HepG2 (cell line): Measurements from ENCODE around the gene NANOG. TPM values are rescaled to one million over a fixed set of nuclear protein-coding genes. Genes with fewer than 3 reads are reported as not detected.
"Not testable (repeated sequence)": the region's sequence is repeated elsewhere in the genome, so short reads cannot be mapped to it uniquely, and the experiment has no call there.

Experiments
- ATAC-seq: fragments of 200-7000 bp; cut with Tn5 transposase; 3 replicates; pipeline ENCODE4 v1.9.1; 2020; ENCODE audit warnings: mild to moderate bottlenecking, moderate library complexity
- BruUV-seq: library from RNA; stranded (reverse); fragments of 400-500 nt; replicated peaks from 2 replicates; lab custom pipeline; 2021; lab: Mats Ljungman, UMichigan
- CTCF ChIA-PET: fragments of 300-600 bp; formaldehyde crosslinking; extraction: SDS; loops from one replicate; lab custom pipeline; 2021; ENCODE audit warnings: low total read pairs, inconsistent platforms, low intra/inter-chr PET ratio; lab: Yijun Ruan, JAX
- POLR2A ChIA-PET: fragments of 350-600 bp; sonication (Branson Sonifier 250); formaldehyde crosslinking; loops from one replicate; lab custom pipeline; 2020; ENCODE audit warnings: antibody characterized with exemption, inconsistent platforms; lab: Yijun Ruan, JAX
- DNase-seq: peaks from one replicate; pipeline ENCODE4 v3.0.0-alpha.2; 2015; ENCODE audit warnings: low spot score
- FAIRE-seq: peaks from 3 replicates; lab custom pipeline; 2011; peaks lifted over from hg19 to GRCh38; lab: Jason Lieb, UNC
- H2AFZ ChIP-seq: one replicate; pipeline ENCODE4 v1.6.1; 2011; ENCODE audit warnings: low read length, inconsistent platforms
- H3K27ac ChIP-seq: fragments of 300-600 bp; 3 replicates; pipeline ENCODE4 v1.8.0; 2011; ENCODE audit warnings: mixed run types, mild to moderate bottlenecking, mixed read lengths, low read length, inconsistent platforms; ENCODE audit not compliant: insufficient read depth; ENCODE audit errors: extremely low read length
- H3K27me3 ChIP-seq, 2 experiments: fragments of 200-600 bp in 1 of 2; 2 replicates in 1 of 2; 3 replicates in 1 of 2; pipeline versions ENCODE4 v1.6.0 to v1.8.0; 2011; ENCODE audit warnings: low read length in 2 of 2, mild to moderate bottlenecking in 2 of 2, moderate library complexity in 2 of 2, inconsistent platforms in 1 of 2; ENCODE audit not compliant: insufficient read depth in 2 of 2, control insufficient read depth in 1 of 2
- H3K36me3 ChIP-seq, 2 experiments: fragments of 200-600 bp in 1 of 2; replicated peaks in 1 of 2; 2 replicates in 1 of 2; 3 replicates in 1 of 2; pipeline versions ENCODE4 v1.5.1 to v1.8.0; 2011; ENCODE audit warnings: low read length in 2 of 2, inconsistent platforms in 1 of 2; ENCODE audit not compliant: insufficient read depth in 2 of 2, control insufficient read depth in 1 of 2
- H3K4me1 ChIP-seq: 2 replicates; pipeline ENCODE4 v1.5.1; 2012; ENCODE audit warnings: low read length, inconsistent platforms; ENCODE audit not compliant: insufficient read depth
- H3K4me2 ChIP-seq: 2 replicates; pipeline ENCODE4 v1.6.0; 2011; ENCODE audit warnings: low read depth, low read length, inconsistent platforms
- H3K4me3 ChIP-seq, 3 experiments: fragments of 200-600 bp in 1 of 3; sonication (generic), shearing (Covaris generic) in 1 of 3; replicated peaks in 1 of 3; 2 replicates each; pipeline ENCODE4 v1.5.1; 2011 to 2016; ENCODE audit warnings: low read length in 3 of 3, inconsistent platforms in 2 of 3, low read depth in 2 of 3, mild to moderate bottlenecking in 2 of 3, control low read depth in 1 of 3, mixed read lengths in 1 of 3; ENCODE audit not compliant: insufficient read depth in 1 of 3
- H3K79me2 ChIP-seq: one replicate; pipeline ENCODE4 v1.6.1; 2011; ENCODE audit warnings: low read length, inconsistent platforms; ENCODE audit not compliant: insufficient read depth
- H3K9ac ChIP-seq: 2 replicates; pipeline ENCODE4 v1.6.0; 2011; ENCODE audit warnings: mild to moderate bottlenecking, low read depth, low read length, inconsistent platforms; ENCODE audit not compliant: insufficient read depth
- H3K9me3 ChIP-seq: 2 replicates; pipeline ENCODE4 v1.5.1; 2012; ENCODE audit warnings: mild to moderate bottlenecking, low read length
- H4K20me1 ChIP-seq: 2 replicates; pipeline ENCODE4 v1.6.0; 2011; ENCODE audit warnings: inconsistent platforms, mild to moderate bottlenecking, low read length, moderate library complexity; ENCODE audit not compliant: insufficient read depth
- CEBPB ChIP-seq: IDR thresholded peaks from 2 replicates; pipeline ENCODE4 v1.6.1; 2011; ENCODE audit warnings: low read depth, low read length, improper control_type of control experiment, borderline replicate concordance
- FOSL2 ChIP-seq: sonication (generic); formaldehyde crosslinking; IDR thresholded peaks from 2 replicates; pipeline ENCODE4 v1.4.0; 2020; ENCODE audit warnings: missing genetic modification reagents
- NBN ChIP-seq: fragments of 450-650 bp; conservative IDR thresholded peaks from 2 replicates; pipeline ENCODE4 v1.6.1; 2017
- NR2F6 ChIP-seq, 2 experiments: IDR thresholded peaks; 2 replicates each; pipeline ENCODE4 v1.6.1; 2016; ENCODE audit warnings: antibody characterized with exemption in 1 of 2, mild to moderate bottlenecking in 1 of 2
- RARA ChIP-seq: IDR thresholded peaks from 2 replicates; pipeline ENCODE4 v1.6.1; 2016; ENCODE audit warnings: missing genetic modification reagents, missing compliant biosample characterization
- ZNF343 ChIP-seq: sonication (generic); formaldehyde crosslinking; IDR thresholded peaks from 2 replicates; pipeline ENCODE4 v1.4.0; 2020; ENCODE audit warnings: mild to moderate bottlenecking, missing genetic modification reagents
- WGBS: methylation state at CpG from one replicate; pipeline ENCODE4 v1.1.6; 2017; ENCODE audit warnings: low lambda C conversion rate; 5-methylcytosine and 5-hydroxymethylcytosine counted together
- in situ Hi-C: cut with HindIII; loops from 2 replicates; pipeline ENCODE4 v1.10.0; 2017; ENCODE audit warnings: low pct_unique_long_range_greater_than_20kb; ENCODE audit not compliant: extremely low pct_ligation_motif_present
- intact Hi-C: fragments of 100-400 bp; cut with micrococcal nuclease; formaldehyde crosslinking; loops from one replicate; pipeline ENCODE4 v1.10.0; 2022; ENCODE audit not compliant: unreplicated experiment
- polyA plus RNA-seq, 8 experiments: library from polyadenylated mRNA; depleted of rRNA in 3 of 8; stranded (reverse) in 7 of 8; unstranded in 1 of 8; fragments of >200 nt; fragmentation: Illumina TruSeq in 4 of 8; extraction: Trizol in 4 of 8; gene quantifications; 2 replicates each; pipeline versions ENCODE4 v1.2.1 to v1.2.3, GENCODE V29; 2011 to 2016; ENCODE audit warnings: low read depth in 4 of 8, missing spikeins in 1 of 8, mixed read lengths in 1 of 8; ENCODE audit not compliant: insufficient read depth in 1 of 8
- total RNA-seq, 5 experiments: library from RNA; depleted of rRNA; stranded (reverse); fragments of >200 nt; fragmentation: Illumina TruSeq; extraction: Trizol; gene quantifications; 2 replicates each; pipeline ENCODE4 v1.2.3, GENCODE V29; 2016; ENCODE audit warnings: low read depth in 1 of 5

Gene NANOG
- total and polyA plus RNA-seq, 2 of the 13 experiments (the other 11 are each of a cell fraction or from before 2014, with no cell fraction given) = 0.04 to 0.24 TPM

DNA sequence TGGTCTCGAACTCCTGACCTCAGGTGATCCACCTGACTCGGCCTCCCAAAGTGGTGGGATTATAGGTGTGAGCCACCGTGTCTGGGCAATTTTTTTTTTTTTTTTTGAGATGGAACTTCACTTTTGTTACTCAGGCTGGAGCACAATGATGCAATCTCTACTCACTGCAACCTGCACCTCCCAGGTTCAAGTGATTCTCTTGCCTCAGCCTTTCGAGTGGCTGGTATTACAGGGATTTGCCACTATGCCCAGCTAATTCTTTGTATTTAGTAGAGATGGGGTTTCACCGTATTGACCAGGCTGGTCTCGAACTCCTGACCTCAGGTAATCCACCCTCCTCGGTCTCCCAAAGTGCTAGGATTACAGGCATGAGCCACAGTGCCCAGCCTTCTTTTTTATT lies 8.1 kb downstream of the NANOG start:
- intact Hi-C loops, H4K20me1 ChIP-seq, in situ Hi-C loops, H3K27ac ChIP-seq, CTCF ChIA-PET, H3K4me2 ChIP-seq, BruUV-seq, H3K36me3 ChIP-seq, DNase-seq, H3K4me3 ChIP-seq, H3K9me3 ChIP-seq, ATAC-seq, H2AFZ ChIP-seq, H3K27me3 ChIP-seq, H3K79me2 ChIP-seq, FAIRE-seq, H3K9ac ChIP-seq: not testable (repeated sequence)
- POLR2A ChIA-PET = interaction anchor here (1.4 kb wide), 1 partner anchor 108 kb away, joined by 3 read pairs; no protein-coding TSS in a partner anchor
- 0 out of 2 replicates have a peak, but pooled peaks have one; percentile 1 for TF ChIP-seq CEBPB
- WGBS = 50% methylated on average over 7 of the region's 7 CpGs
- peaks cover 44% of the 10 kb centered on the region for H3K4me1 ChIP-seq

DNA sequence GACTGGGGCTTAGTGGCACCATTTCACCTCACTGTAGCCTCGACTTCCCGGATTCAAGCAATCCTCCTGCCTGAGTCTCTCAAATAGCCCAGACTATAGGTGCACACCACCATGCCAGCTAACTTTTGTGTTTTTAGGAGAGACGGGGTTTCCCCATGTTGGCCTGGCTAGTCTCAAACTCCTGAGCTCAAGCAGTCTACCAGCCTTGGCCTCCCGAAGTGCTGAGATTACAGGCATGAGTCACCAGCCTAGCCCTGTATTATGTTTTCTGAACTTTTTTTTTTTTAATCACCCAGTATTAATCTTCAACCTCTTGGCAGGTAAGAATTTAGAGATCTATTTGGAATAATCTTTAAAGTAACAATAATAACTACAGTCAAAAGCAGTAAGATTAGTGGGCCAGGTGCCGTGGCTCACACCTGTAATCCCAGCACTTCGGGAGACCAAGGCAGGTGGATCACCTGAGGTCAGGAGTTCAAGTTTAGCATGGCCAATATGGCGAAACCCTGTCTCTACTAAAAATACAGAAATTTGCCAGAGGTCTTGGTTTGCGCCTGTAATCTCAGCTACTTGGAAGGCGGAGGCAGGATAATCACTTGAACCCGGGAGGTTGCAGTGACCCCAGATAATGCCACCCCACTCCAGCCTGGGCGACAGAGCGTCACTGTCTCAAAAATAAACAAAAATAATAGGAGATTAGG lies 8.6 kb downstream of the NANOG start:
- POLR2A ChIA-PET = interaction anchor here (1.4 kb wide), 1 partner anchor 108 kb away, joined by 3 read pairs; no protein-coding TSS in a partner anchor
- WGBS = 19% methylated on average over 11 of the region's 12 CpGs
- no peak for ATAC-seq
- Histone ChIP-seq H3K79me2 (no peaks in the 10 kb centered on the region), H4K20me1 (no peaks in the 10 kb centered on the region), H3K9ac (no peak overlapping the region), H3K9me3 (no peaks in the 10 kb centered on the region), H3K27ac (no peak overlapping the region), H3K36me3 (no peaks in the 10 kb centered on the region)
- in situ Hi-C loops = no loop called here
- CTCF ChIA-PET = no interaction called here
- TF ChIP-seq RARA (CRISPR knock-in tag) (peak; percentile 63; the same call in 1 of the 2 replicates), FOSL2 (CRISPR knock-in tag) (peak; percentile 32; the same call in 1 of the 2 replicates), ZNF343 (CRISPR knock-in tag) (no peak), NBN (no peak), NR2F6 (IDR thresholded peaks at IDR 0.05) (peak; percentile 30; the same call in 1 of the 2 replicates), NR2F6 (CRISPR knock-in tag; IDR thresholded peaks at IDR 0.05) (0 out of 2 replicates have a peak, but pooled peaks have one; percentile 12)
- TF ChIP-seq, all 625 proteins: peak for 3
- H3K4me3 ChIP-seq = peak overlapping the region; percentile 22 to 50 (median 37)
- FAIRE-seq (no peak), DNase-seq (no peak)
- peak overlapping the region; percentile 68 for H3K4me2 ChIP-seq
- no peaks in the 10 kb centered on the region for H3K27me3 ChIP-seq
- BruUV-seq = no TSS peak
- H3K4me1 ChIP-seq = peaks cover 44% of the 10 kb centered on the region
- H2AFZ ChIP-seq = no peak overlapping the region
- intact Hi-C loops = no loop called here

DNA sequence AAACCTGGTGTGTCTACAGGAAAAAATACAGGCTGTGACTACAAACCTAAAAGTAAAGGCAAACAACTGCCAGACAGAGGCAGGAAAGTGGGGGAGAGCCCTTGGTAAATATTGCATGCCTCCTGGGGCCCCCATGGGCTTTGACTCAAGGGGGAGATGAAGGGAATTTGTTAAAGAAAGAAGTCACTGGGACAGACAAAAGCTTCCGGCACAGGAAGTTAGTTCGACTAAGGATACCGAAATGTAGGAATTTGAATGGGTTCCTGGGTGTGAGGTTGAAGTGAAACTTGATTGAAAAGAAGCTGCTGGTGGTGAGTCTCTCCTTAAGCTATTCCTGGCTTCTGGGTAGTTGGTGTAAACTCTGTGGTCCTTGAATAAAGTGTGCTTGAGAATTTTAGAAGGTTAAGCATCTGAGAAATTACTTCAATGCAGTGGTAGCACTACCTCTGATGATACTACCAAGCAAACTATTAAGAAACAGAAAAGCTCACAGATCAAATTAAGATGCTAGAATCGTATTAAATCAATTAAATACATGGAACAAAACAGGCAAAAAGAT lies 9.6 kb downstream of the NANOG start:
- in situ Hi-C loops, H3K9me3 ChIP-seq, intact Hi-C loops, H3K27ac ChIP-seq, H3K36me3 ChIP-seq, H3K79me2 ChIP-seq, H3K27me3 ChIP-seq, POLR2A ChIA-PET, H2AFZ ChIP-seq, H3K9ac ChIP-seq, CTCF ChIA-PET, H4K20me1 ChIP-seq, BruUV-seq: not testable (repeated sequence)
- Histone ChIP-seq H3K4me3 (peak overlapping the region; percentile 9 to 50 (median 37); a peak in 4 of 6 replicates), H3K4me2 (peak overlapping the region; percentile 68), H3K4me1 (peaks cover 44% of the 10 kb centered on the region)
- WGBS = 4% methylated on average over 1 of the region's 4 CpGs
- peak; percentile 93 for FAIRE-seq
- DNase-seq = peak; percentile 33
- peak; percentile 64 for ATAC-seq
